HG02884 (cell line): Measurements from ENCODE around the gene MIEN1.
"Not testable (repeated sequence)": the region's sequence is repeated elsewhere in the genome, so short reads cannot be mapped to it uniquely, and the experiment has no call there.

Experiments used
- ATAC-seq: cut with Tn5 transposase; IDR thresholded peaks from one replicate; pipeline ENCODE4 v1.9.1; 2021; ENCODE audit warnings: mild to moderate bottlenecking, moderate library complexity; ENCODE audit not compliant: unreplicated experiment

MIEN1 gene

DNA sequence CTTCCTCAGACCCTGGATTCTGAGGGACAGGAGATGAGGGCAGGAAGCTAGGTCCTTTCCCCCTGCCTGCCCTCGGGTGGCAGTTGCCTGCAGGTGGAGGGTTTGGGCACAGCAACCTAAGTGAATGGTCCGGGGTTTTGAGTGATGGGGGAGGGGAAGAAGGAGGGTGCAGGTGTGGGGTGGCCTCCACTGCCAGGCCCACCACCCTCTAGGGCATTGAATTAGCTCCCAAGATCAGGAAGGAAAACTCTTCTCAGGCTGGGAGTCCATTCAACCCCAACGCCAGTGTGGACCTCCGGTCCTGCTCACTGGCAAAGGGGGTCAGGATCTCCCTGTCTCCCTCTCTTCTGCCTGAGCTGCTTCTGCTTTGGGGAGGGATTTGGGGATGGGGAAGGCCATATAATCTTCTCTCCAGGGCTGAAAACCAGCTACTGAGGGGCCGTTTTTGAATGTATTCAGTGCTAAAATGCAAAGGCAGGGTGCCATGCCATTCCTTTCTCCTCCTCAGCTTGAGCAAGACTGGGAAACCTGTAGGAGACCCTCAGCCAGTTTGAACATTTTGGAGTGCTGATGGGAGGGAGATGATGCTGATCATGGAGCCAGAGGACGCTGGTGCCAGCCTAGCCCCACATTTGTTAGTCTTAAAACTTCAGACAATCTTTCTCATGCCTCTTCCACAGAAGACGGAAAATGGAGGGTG lies 26.2 kb upstream of the MIEN1 start:
- ATAC-seq = no peak

DNA sequence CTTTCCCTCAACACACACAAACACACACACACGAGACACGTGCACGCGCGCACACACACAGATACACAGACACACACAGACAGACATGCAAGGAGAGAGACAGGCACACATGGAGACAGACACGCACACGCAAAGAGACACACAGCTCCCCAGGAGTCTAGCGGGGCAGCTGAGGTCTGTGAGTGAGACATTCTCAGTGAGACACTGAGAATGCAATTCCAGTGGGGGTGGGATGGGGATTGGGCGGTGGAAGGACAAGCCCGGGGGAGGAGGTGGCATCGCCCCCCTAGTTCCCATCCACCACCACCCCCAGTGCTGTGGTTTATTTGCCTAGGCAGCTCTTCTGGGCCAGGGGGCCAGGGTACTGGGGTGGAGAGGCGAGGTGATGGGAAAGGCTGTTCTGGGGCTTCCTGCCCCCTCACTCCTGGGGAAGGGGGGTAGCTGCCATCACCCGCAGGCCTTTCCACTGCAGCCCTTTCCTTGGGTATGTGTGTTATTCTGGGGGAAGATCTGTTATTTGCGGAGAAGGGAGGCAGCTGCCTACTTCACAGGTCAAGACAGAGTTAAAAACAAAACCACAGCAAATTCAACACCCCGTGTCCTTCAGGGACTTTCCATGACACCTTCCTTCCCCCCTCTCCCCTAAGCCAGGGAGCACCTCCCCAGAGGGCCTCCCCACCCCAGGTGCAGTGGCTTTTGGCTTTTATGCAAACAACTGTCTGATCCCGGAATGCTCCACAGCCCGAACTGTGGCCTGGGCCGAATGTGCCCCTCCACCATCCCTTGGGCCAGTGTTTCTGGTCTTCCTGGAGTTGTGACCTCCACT lies 25.4 kb upstream of the MIEN1 start:
- ATAC-seq = no peak

DNA sequence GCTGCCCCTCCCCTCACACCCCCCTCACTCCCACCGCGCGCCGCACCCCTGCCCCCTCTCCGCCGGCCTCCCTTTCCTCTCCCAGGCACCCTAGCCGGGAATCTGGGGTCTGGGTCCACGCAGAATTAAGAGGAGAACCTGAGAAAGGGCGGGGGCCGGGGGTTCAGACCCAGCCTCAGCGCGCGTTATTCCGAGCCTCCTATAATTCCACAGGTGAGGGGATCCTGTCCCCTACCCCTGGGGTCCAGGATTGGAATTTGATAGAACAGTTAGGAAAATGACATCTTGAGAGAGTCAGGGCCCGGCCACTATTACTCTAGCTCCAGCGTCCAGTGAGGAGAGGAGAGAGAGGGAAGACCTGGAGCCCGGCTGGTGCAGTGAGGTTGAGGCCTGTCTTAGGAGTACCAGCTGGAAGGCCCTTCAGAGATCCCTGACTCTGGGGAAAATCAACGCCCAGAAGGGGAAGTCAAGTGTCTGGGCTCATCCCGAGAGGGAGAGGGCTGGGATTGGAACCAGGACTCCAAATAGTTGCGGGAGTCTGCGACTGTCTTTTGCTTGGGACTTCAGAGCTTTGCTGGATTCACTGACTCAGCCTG lies 24.7 kb upstream of the MIEN1 start:
- no peak for ATAC-seq

DNA sequence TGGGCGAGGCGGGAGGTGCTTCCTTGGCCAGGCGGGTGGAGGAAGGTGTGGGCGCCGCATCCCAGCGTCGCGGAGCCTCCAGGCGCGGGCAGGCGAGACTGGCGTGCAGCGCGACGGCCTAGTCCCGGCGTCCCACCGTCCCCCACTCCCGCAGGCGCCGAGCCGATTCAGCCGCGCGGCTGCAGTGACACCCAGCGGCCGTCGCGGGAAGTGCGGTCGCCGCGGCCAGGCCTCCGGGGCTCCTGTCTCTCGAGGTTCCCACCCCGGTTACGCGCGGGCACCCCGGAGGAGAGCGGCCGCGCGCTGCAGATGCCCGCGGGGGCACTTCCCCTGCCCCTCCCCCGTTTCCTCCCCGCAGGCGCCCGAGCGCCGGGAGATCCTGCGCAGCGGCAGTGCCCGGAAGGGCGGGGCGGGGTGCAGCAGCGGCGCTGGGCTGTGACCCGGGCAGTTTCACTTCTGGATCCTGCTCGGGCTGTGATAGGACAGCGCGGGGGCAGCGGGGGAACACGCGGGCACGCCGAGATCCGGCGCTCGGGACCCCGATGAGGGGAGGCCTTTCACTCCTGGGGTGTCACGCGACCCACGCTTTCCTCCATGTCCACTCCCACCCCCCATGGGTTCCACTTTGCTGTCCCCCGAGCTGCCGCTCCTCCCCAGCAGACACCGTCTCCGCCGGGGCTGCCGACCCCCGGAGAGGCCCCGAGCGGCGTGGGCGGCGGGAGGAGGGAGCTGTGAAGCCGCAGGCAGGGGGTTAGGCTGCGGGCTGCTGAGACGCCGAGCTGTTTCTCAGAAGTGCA lies 24.0 kb upstream of the MIEN1 start:
- ATAC-seq = peak; percentile 64

DNA sequence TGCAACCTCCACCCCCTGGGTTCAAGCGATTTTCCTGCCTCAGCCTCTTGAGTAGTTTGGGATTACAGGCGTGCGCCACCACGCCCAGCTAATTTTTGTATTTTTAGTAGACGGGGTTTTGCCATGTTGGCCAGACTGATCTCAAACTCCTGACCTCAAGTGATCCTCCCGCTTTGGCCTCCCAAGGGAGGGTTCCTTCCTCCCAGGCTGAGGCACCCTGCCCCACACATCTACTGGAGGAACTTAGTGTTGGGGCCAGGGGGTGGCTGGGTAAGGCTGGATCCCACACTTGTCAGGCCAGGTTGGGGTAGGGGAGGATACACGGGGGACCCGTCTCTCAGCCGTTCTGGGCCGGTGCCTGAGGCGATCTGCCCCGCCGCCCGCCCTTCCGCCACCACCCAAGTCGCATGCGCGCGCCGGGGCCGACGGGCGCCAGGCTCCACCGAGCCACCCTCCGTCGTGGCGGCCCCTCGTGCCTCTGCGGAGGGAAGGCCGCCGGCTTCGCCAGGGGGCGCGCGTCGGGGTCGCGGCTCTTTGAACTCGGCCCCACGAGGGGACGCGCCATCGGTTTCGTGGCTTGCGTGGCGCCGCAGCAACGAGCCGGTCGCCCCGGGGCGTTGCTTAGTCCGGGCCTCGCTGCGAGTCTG lies 23.3 kb upstream of the MIEN1 start:
- peak; percentile 7 for ATAC-seq

DNA sequence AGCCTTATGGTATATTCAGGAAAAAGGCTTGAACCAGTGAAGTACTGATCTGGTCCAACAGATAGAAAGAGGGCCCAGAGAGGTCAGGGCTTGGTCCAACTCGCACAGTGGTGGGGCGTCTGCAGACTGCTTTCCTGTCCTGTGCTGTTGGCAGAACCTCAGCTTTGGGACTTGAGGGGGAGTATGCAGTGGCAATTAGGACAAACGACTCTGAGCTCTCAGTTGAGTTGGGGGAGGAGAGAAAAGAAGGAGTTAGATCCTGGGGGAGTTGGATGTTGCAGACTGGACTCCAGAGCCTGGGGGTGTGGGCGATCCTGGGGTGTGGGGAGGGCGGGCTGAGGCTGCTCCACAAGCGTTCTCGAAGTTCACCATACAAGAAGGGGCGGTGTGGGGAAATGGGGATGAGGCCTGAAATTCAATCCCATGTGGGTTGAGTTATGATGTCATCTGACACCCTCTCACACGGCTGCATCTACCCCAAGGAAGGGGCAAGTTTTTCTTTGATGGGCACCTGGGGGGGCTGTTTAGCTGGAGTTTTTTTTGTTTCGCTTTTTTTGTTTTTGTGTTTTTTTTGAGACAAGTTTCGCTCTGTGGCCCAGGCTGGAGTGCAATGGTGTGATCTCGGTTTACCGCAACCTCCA lies 22.0 kb upstream of the MIEN1 start:
- ATAC-seq = no peak

DNA sequence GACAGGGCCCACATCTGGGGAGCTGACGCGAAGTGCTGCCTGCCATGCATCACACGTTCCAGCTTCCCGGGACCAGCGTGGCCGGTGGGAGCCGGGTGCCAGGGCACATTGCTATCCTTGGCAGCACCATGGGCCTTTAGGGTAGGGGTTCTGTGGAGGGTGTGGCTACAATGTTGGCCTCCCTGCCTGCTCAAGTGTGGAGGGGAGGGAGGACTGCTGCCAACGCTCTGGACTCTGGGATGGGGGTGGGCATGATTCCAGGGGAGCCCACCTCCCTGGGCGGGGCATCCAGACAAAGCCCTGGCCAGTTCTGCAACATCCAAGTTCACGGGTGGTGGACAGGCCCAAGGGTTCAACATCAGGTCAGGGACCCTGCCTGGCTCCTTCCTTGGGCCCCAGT lies 21.3 kb upstream of the MIEN1 start:
- no peak for ATAC-seq

DNA sequence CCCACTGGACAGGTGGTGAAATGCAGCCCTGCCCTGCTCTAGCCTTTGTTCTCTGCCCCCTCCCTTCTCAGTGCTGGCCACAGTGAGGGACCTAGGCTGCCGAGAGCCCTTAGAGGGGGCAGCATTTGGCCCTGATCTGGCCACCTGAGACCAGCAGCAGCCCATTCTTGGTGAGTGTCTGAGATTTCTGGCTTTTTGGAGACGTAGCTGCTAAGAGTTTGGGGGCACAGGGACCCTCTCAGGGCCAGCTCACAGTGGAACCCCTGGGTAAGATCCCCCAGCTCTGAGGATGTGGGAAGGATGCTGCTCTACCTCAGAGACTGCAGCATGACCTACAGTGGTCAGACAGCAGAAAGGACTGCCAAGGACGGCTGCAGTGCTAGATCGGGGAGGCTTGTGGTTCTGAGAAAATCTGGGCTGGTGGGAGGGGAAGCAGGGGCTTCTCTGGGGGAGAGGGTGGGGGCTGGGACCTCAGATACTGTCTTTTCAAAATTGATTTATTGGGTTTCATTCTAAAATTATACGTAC lies 20.7 kb upstream of the MIEN1 start:
- no peak for ATAC-seq

DNA sequence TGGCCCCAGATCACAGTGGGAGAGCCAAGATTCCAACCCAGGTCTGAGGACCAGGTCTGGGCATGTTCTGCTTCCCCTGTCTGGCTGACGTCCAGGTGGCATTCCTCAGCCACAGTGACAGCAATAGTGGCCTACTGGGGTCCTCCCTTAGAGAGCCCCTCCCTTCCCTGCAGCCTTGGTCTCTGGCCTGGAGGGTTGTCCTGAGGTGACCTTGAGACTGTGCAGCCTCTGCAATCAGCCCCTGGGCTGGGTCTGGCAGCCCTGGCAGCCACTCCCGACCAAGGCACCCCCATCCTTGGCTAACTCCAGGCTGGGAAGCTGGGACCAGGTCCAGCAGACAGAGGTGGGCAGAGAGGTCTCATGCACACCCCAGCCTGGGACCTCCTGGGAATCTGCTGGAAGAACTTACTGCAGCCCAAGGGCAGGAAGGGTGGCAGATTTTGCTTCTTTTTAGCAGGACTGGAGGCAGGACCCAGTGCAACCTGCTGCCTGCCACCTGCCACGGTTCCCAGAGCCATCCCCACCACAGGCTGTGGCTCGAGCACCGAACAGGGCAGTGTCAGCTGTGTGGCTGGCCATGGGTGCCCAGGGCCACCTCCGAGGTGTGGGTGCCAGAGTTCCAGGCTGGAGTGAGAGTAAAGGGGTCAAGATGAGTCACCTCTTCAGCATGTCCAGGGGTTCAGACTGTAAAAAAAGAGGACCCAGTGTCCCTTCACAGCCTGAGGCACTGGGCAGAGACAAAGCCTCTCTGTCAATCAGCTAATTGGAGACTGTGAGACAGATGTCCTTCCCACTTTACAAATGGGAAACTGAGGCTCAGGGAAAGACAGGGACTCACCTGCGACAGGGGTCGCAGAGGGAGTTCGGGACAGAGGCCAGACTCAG lies 20.0 kb upstream of the MIEN1 start:
- ATAC-seq = no peak

DNA sequence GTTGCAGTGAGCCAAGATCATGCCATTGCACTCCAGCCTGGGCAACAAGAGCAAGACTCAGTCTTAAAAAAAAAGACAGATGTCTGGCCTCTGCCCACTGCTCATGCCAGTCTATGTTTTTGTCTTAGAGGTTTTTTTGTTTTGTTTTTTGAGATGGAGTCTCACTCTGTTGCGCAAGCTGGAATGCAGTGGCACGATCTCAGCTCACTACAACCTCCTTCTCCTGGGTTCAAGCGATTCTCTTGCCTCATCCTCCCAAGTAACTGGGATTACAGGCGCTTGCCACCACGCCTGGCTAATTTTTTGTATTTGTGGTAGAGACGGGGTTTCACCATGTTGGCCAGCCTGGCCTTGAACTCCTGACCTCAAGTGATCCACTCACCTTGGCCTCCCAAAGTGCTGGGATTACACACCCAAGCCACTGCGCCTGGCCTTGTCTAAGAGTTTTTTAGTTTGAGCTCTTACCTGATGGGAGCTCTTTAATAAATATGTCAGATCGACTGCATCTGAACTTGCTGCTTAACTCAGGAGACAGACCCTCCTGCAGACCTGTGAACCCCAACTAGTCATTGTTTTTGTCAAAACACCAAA lies 18.2 kb upstream of the MIEN1 start:
- ATAC-seq = not testable (repeated sequence)

DNA sequence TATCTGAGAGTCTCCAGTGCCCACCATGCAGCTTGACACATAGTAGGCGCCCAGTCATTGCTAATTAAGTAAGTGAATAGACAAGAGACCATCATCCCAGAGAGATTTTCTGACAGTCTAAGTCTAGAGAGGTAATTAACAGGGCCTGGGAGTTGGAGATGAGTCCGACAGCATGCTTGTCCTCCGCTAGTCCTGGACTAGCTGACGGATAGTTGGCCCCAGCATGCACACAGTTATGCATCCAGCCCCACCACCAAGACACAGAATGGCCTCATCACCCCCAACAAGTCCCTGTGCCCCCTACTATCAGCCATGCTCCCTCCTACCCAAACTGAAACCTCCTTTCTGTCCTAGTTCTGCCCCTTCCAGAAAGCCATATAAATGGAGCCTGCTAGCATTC lies 17.4 kb upstream of the MIEN1 start:
- ATAC-seq = no peak

DNA sequence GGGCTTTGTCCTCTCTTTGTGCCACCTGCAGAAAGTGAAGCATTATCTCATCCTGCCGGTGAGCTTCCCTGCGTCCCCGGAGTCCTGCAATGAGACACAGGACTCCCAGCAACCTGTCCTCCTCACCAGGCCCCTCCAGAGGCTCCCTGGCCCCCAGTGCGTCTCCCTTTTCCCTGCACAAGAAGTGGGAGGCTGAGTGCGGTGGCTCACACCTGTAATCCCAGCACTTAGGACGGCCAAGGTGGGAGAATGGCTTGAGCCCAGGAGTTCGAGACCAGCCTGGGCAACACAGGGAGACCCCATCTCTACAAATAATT lies 15.8 kb upstream of the MIEN1 start:
- ATAC-seq = no peak

DNA sequence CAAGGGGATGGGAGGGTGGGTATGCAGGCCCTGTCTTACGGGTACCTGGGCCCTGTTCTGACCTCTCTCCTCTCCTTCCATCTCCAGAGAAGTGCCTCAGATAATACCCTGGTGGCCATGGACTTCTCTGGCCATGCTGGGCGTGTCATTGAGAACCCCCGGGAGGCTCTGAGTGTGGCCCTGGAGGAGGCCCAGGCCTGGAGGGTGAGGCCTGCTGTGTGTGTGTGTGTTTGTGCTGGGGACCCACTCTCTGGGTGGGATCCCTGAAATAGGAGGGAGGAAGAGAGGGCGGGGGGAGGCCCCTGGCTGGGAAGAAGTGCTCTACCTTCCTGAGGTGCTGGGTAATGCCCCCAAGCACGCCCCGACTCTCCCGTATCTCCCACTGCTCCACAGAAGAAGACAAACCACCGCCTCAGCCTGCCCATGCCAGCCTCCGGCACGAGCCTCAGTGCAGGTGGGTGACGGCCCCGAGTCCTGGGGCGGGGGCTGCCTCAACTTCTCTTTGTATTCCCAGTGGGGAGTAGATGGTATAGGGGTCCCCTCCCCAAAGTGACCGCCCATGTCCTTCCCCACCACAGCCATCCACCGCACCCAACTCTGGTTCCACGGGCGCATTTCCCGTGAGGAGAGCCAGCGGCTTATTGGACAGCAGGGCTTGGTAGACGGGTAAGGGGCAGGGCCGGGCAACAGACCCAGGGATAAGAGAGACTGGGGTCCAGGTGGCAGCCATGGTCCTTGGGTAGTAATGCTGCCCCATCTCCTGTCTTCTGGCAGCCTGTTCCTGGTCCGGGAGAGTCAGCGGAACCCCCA lies 15.2 kb upstream of the MIEN1 start:
- ATAC-seq = no peak

DNA sequence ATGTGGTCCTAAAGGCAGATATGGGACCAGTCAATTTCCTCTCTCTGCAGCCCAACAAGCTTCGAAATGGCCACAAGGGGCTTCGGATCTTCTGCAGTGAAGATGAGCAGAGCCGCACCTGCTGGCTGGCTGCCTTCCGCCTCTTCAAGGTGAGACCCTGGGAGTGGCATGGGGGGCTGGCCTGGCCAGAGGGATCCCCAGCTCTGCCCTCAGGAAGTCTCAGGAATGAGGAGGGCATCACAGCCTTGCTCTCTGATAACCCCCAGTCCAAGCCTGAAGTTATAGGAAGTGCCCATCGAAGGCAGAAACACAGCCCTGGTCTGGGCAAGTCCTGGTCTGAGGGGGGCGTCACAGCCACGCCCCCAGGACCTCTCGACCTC lies 14.5 kb upstream of the MIEN1 start:
- ATAC-seq = no peak

DNA sequence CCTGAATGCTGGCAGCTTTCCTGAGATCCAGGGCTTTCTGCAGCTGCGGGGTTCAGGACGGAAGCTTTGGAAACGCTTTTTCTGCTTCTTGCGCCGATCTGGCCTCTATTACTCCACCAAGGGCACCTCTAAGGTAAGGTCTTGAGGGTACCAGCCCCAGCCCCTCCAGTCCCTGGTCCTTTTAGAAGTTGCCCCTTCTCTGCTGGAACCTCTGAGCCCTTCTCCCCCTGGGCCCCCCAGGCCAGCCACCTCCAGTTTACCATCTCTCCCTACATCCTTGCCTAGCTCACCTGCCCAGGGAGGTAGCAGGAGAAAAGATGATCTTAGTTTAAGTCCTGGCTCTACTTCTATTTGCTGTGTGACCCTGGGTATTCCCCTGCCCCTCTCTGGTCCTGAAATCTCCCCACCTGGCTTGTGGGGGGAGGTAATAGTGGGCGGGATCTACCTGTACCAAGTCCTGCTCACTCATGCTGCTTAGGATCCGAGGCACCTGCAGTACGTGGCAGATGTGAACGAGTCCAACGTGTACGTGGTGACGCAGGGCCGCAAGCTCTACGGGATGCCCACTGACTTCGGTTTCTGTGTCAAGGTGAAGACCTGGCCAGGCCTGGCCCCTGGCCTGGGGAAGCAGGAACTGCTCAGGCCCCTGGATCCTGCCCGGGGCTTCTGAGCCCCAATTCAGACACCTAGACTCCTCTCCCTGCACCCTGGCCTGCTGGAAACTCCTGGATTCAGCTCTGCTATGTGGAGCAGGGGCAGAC lies 13.9 kb upstream of the MIEN1 start:
- no peak for ATAC-seq

DNA sequence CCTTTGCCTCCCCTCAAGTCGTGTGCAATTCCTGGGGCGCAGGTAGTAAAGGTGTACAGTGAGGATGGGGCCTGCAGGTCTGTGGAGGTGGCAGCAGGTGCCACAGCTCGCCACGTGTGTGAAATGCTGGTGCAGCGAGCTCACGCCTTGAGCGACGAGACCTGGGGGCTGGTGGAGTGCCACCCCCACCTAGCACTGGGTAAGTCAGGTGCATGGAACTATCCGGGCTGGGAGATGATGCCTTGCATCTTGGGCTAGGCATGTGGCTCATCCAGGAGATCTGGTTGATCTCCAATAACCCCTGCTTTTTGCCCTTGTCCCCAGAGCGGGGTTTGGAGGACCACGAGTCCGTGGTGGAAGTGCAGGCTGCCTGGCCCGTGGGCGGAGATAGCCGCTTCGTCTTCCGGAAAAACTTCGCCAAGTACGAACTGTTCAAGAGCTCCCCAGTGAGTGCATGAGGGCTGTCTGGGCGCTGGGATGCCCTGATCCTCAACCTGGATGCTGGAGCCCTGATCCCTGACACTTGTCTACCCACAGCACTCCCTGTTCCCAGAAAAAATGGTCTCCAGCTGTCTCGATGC lies 12.6 kb upstream of the MIEN1 start:
- no peak for ATAC-seq
